SK-N-MC (cell line): ENCODE measurements around the gene ZBTB7B.

Source experiments
- EZH2 ChIP-seq: fragments of 200-600 bp; sonication (generic); IDR thresholded peaks from one replicate; pipeline ENCODE4 v1.6.1; 2017; ENCODE audit warnings: antibody characterized with exemption
- FOXP2 ChIP-seq: optimal IDR thresholded peaks from 2 replicates; pipeline ENCODE3; 2011; ENCODE audit warnings: mild to moderate bottlenecking, moderate library complexity; ENCODE audit not compliant: insufficient read depth; ENCODE audit errors: extremely low read length, control extremely low read depth
- POLR2AphosphoS5 ChIP-seq: IDR thresholded peaks from 2 replicates; pipeline ENCODE4 v1.6.1; 2012; ENCODE audit warnings: mild to moderate bottlenecking, low read depth, low read length, borderline replicate concordance

- no peak for TF ChIP-seq POLR2AphosphoS5
- TF ChIP-seq EZH2, result no peak
- TF ChIP-seq FOXP2, result no peak
Measured at GRCh38 chr1:154953611-154954038, 49.0 kb upstream of the ZBTB7B start.
